ENCODE data around the gene ZNF331. TPM values are rescaled to one million over a fixed set of nuclear protein-coding genes. Genes with fewer than 3 reads are reported as not detected.
"Not testable (repeated sequence)": the region's sequence is repeated elsewhere in the genome, so short reads cannot be mapped to it uniquely, and the experiment has no call there.

The ZNF331 gene
- total and polyA plus RNA-seq, 9 donors, result 23.7 to 365 (median 108) TPM

DNA sequence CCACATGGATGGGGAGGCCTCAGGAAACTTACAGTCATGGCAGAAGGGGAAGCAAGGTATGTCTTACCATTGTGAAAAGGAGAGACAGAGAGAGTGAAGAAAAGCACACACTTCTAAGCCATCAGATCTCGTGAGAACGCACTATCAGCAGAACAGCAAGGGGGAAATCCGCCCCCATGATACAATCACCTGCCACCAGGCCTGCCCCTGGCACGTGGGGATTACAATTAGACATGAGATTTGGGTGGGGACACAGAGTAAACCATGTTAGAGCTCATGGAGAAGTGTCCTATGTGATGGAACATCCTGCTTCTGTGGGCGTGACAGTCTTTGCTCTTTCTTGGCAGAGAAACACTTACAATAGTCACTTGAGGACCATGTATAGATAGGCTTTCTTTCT is 28.1 kb upstream of the ZNF331 start:
- intact Hi-C loops (cut with DNase I), result loop anchor here in 1 of 4 donors (10.0 kb wide), 1 partner anchor 315 kb away; the partner anchor contains the start of gene ZNF665
- H3K36me3 ChIP-seq, result no peaks in the 10 kb centered on the region
- H3K27me3 ChIP-seq, result no peaks in the 10 kb centered on the region
- 64 to 68% (median 68%) methylated on average over 5 of the region's 5 CpGs for WGBS, 3 donors
- no peak overlapping the region for H3K4me3 ChIP-seq
- no peak for DNase-seq
- TF ChIP-seq EP300 (IDR thresholded peaks at IDR 0.05), result no peak
- no peak for TF ChIP-seq POLR2A (IDR thresholded peaks at IDR 0.05)
- no peak for TF ChIP-seq CTCF (IDR thresholded peaks at IDR 0.05)
- no peak overlapping the region for H3K27ac ChIP-seq
- no peaks in the 10 kb centered on the region for H3K4me1 ChIP-seq (ENCODE audit: insufficient read depth)
- no peaks in the 10 kb centered on the region for H3K9me3 ChIP-seq

GRCh38 chr19:53511357-53511756 is 26.6 kb upstream of the ZNF331 start:
- no peak for DNase-seq
- intact Hi-C loops (cut with DNase I), result loop anchor here in 1 of 4 donors (10.0 kb wide), 1 partner anchor 317 kb away; the partner anchor contains the start of gene ZNF665
- no peaks in the 10 kb centered on the region for H3K27me3 ChIP-seq
- H3K27ac ChIP-seq, result no peak overlapping the region
- no peaks in the 10 kb centered on the region for H3K9me3 ChIP-seq
- TF ChIP-seq POLR2A (IDR thresholded peaks at IDR 0.05), result no peak
- TF ChIP-seq CTCF (IDR thresholded peaks at IDR 0.05), result no peak
- no peak for TF ChIP-seq EP300 (IDR thresholded peaks at IDR 0.05)
- H3K4me3 ChIP-seq, result no peak overlapping the region
- no peaks in the 10 kb centered on the region for H3K4me1 ChIP-seq (ENCODE audit: insufficient read depth)
- H3K36me3 ChIP-seq, result no peaks in the 10 kb centered on the region
- WGBS, 3 donors, result 94 to 97% (median 95%) methylated on average over 2 of the region's 2 CpGs

- DNase-seq, result peak in 4 of 5 donors; percentile 52 to 68 (median 59)
- H3K9me3 ChIP-seq, result no peaks in the 10 kb centered on the region
- H3K27me3 ChIP-seq, result no peaks in the 10 kb centered on the region
- H3K4me3 ChIP-seq, result no peak overlapping the region
- no peaks in the 10 kb centered on the region for H3K36me3 ChIP-seq
- intact Hi-C loops (cut with DNase I), result loop anchor here in 1 of 4 donors (10.0 kb wide), 1 partner anchor 317 kb away; the partner anchor contains the start of gene ZNF665
- 32 to 46% (median 35%) methylated on average over 11 of the region's 11 CpGs for WGBS, 3 donors
- no peaks in the 10 kb centered on the region for H3K4me1 ChIP-seq (ENCODE audit: insufficient read depth)
- TF ChIP-seq CTCF (IDR thresholded peaks at IDR 0.05) (peak in 2 of 3 donors; percentile 42 to 54), EP300 (IDR thresholded peaks at IDR 0.05) (no peak), POLR2A (IDR thresholded peaks at IDR 0.05) (no peak)
- no peak overlapping the region for H3K27ac ChIP-seq
Observed at GRCh38 chr19:53511933-53512374, 26.0 kb upstream of the ZNF331 start.

DNA sequence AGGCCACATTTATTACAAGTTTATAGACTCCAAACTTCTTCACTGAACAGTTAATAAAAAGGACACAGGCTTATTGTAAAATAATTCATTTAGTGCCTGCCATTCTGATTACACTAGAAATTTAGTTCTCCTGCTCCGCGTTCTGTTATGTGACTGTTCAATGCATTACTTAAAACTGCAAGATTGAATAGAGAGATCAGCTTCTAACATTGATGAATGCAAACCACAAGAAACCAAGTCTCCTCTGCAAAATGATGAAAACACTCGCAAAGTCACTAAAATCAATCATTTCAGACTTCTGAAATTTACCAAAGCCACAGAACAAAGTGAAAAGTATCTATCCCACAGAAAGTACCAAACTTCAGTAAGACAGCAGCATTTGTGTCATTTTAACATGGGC is 22.9 kb upstream of the ZNF331 start:
- intact Hi-C loops (cut with DNase I), result loop anchor here in 1 of 4 donors (10.0 kb wide), 1 partner anchor 320 kb away; the partner anchor contains the start of gene ZNF665

GRCh38 chr19:53517114-53517741 is 20.7 kb upstream of the ZNF331 start:
- intact Hi-C loops (cut with DNase I), result loop anchor here in 1 of 4 donors (10.0 kb wide), 1 partner anchor 322 kb away; the partner anchor contains the start of gene ZNF665
- no peak for DNase-seq
- TF ChIP-seq POLR2A (IDR thresholded peaks at IDR 0.05) (no peak), EP300 (IDR thresholded peaks at IDR 0.05) (no peak), CTCF (IDR thresholded peaks at IDR 0.05) (no peak)
- Histone ChIP-seq H3K27ac (no peak overlapping the region), H3K4me3 (no peak overlapping the region), H3K9me3 (no peaks in the 10 kb centered on the region), H3K36me3 (no peaks in the 10 kb centered on the region), H3K27me3 (no peaks in the 10 kb centered on the region), H3K4me1 (ENCODE audit: insufficient read depth) (peaks cover 6% of the 10 kb centered on the region)
- 38 to 44% (median 43%) methylated on average over 5 of the region's 5 CpGs for WGBS, 3 donors

More for the DNA sequence above, 22.9 kb upstream of the ZNF331 start:
- not testable (repeated sequence) for H3K27ac ChIP-seq; H3K4me1 ChIP-seq (ENCODE audit: insufficient read depth); DNase-seq; H3K36me3 ChIP-seq; H3K9me3 ChIP-seq; H3K27me3 ChIP-seq; H3K4me3 ChIP-seq
- WGBS, 3 donors, result 93 to 96% (median 95%) methylated on average over 3 of the region's 3 CpGs
